GM13977 (cell line): Measurements from ENCODE around the gene RNF186.

Experiments used
- DNase-seq: peaks from one replicate; pipeline ENCODE4 v3.0.0; 2012; ENCODE audit warnings: low spot score
- in situ Hi-C: fragments of 300-500 bp; cut with MboI; formaldehyde crosslinking; loops from one replicate; pipeline ENCODE4 v1.12.0; 2022; ENCODE audit warnings: low sequenced_read_pairs, low pct_unique_long_range_greater_than_20kb, mixed read lengths, inconsistent platforms; ENCODE audit not compliant: unreplicated experiment
- TF ChIP-seq, protein P1 (sequence below): IDR thresholded peaks from 2 replicates; pipeline ENCODE4 v1.5.1; 2012; ENCODE audit warnings: mild to moderate bottlenecking, control low read depth; ENCODE audit not compliant: insufficient read depth; ENCODE audit errors: extremely low read depth, missing control alignments

The RNF186 gene

GRCh38 chr1:19785660-19786059 lies 29.4 kb downstream of the RNF186 start:
- in situ Hi-C loops, result no loop called here
- DNase-seq, result no peak
- TF ChIP-seq, protein P1, sequence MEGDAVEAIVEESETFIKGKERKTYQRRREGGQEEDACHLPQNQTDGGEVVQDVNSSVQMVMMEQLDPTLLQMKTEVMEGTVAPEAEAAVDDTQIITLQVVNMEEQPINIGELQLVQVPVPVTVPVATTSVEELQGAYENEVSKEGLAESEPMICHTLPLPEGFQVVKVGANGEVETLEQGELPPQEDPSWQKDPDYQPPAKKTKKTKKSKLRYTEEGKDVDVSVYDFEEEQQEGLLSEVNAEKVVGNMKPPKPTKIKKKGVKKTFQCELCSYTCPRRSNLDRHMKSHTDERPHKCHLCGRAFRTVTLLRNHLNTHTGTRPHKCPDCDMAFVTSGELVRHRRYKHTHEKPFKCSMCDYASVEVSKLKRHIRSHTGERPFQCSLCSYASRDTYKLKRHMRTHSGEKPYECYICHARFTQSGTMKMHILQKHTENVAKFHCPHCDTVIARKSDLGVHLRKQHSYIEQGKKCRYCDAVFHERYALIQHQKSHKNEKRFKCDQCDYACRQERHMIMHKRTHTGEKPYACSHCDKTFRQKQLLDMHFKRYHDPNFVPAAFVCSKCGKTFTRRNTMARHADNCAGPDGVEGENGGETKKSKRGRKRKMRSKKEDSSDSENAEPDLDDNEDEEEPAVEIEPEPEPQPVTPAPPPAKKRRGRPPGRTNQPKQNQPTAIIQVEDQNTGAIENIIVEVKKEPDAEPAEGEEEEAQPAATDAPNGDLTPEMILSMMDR, result no peak

DNA sequence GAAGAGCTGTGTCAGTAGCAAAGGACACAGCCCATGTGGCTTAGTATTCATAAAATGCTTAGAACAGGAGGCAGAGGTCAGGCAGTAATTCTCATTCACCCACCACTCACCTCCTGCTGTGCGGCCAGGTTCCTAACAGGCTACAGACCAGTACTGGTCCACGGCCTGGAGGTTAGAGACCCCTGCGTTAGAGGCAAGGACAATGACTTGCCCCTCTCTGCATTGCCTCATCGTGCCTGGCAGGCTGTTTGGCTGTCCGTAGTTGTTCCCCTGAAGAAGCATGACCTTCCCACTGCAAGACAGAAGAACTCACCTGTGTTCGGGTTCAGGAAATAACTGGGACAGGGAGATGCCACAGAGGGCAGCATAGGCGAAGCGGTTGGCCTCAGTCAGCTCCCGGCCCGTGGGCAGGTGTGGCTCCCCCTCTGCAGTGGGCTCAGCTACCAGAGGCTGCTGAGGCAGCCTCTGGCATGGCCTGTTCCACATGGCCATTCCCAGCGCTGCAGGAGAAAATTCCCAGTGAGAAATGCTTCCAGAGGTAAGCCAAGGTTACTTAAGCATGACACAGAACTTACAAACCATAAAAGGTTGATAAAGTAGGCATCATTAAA lies 34.7 kb downstream of the RNF186 start:
- TF ChIP-seq, protein P1, result no peak
- DNase-seq, result no peak
- in situ Hi-C loops, result no loop called here

DNA sequence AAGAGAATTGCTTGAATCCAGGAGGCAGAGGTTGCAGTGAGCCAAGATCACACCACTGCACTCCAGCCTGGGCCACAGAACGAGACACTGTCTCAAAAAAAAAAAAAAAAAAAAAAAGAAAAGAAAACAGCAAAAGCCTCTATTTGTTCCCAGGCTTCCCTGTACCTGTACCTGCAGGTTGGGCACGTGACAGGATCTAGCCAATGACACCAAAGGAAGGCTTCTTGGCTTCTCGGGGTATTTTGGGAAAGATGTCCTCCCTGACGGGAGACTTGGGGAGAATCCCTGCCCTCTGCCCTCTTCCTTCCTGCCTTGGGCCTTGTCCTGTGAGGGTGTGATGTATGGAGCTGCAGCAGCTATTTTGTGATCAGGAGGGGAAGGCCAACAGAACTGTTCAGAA lies 38.1 kb downstream of the RNF186 start:
- in situ Hi-C loops, result no loop called here
- DNase-seq, result no peak
- TF ChIP-seq, protein P1, result no peak

DNA sequence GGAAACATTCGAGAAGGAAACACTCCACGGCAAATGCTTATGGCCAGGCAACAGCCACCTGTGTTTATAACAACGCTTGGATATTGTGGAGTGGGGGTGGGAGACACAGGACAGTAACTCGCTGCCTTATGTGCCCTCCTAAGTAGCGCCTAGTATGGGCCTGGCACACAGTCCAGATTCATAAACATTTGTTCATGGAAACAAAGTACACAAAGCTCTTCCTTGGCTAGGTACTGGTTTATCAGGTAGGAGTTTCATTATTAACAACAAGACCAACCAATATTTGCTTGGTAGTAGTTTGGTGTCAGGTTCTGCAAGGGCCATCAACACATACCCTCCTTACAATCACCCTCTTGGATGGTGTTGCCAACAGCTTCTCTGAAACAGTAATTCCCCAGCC lies 38.8 kb downstream of the RNF186 start:
- DNase-seq, result no peak
- in situ Hi-C loops, result no loop called here
- TF ChIP-seq, protein P1, result no peak

- in situ Hi-C loops, result no loop called here
- TF ChIP-seq, protein P1, result no peak
- no peak for DNase-seq
Measured at GRCh38 chr1:19775831-19776230, 39.3 kb downstream of the RNF186 start.

- DNase-seq, result no peak
- in situ Hi-C loops, result no loop called here
- TF ChIP-seq, protein P1, result no peak
Measured at GRCh38 chr1:19775317-19775716, 39.8 kb downstream of the RNF186 start.
